ENCODE measurements around the gene LRRC26. TPM values are rescaled to one million over a fixed set of nuclear protein-coding genes. Genes with fewer than 3 reads are reported as not detected.

LRRC26 gene
- total RNA-seq, 1 experiment from 2014 or later: 0.40 TPM

- no peaks in the 10 kb centered on the region for H3F3A ChIP-seq (ENCODE audit: low read length, unreplicated experiment)
- ChIA-PET CTCF (no interaction called here), POLR2A (ENCODE audit: unreplicated experiment) (no interaction called here)
- no peak overlapping the region for H3K27ac ChIP-seq (ENCODE audit: low read length)
- ATAC-seq (no peak), DNase-seq (no peak)
- intact Hi-C loops (cut with micrococcal nuclease): no loop called here
- no peak overlapping the region for H3K4me3 ChIP-seq (ENCODE audit: low read length)
- no peak overlapping the region for H3K9ac ChIP-seq (ENCODE audit: low read length)
- no peaks in the 10 kb centered on the region for H3K9me3 ChIP-seq (ENCODE audit: low read length)
- no TSS peak for BruUV-seq (replicated peaks)
- H3K36me3 ChIP-seq (ENCODE audit: low read depth, low read length): no peaks in the 10 kb centered on the region
- H3K27me3 ChIP-seq (ENCODE audit: low read length): no peaks in the 10 kb centered on the region
- no peak overlapping the region for H3K4me2 ChIP-seq (ENCODE audit: low read length)
- no peaks in the 10 kb centered on the region; the same call in 1 of the 2 replicates for H3K4me1 ChIP-seq (ENCODE audit: insufficient read depth, low read length)
- TF ChIP-seq EZH2phosphoT487 (IDR thresholded peaks at IDR 0.05; ENCODE audit: borderline replicate concordance, low read length): no peak
- no peak for TF ChIP-seq CTCF (conservative IDR thresholded peaks at IDR 0.05; ENCODE audit: low read depth, low read length)
- TF ChIP-seq EZH2 (IDR thresholded peaks at IDR 0.05; ENCODE audit: low read length, unreplicated experiment): no peak
- H2AFZ ChIP-seq (ENCODE audit: low read length): no peak overlapping the region
- no peaks in the 10 kb centered on the region for H3K9me2 ChIP-seq (replicated peaks; ENCODE audit: low read length)
- no peaks in the 10 kb centered on the region for H4K20me1 ChIP-seq (ENCODE audit: low read length)
- H3K79me2 ChIP-seq (ENCODE audit: low read length): no peaks in the 10 kb centered on the region
These were observed 22.1 kb downstream of the LRRC26 start for GRCh38 chr9:137147793-137148160.

- Histone ChIP-seq H3K4me2 (ENCODE audit: low read length) (no peak overlapping the region), H3K4me3 (ENCODE audit: low read length) (no peak overlapping the region), H3K36me3 (ENCODE audit: low read depth, low read length) (no peaks in the 10 kb centered on the region), H3K27ac (ENCODE audit: low read length) (no peak overlapping the region), H2AFZ (ENCODE audit: low read length) (no peak overlapping the region), H4K20me1 (ENCODE audit: low read length) (no peaks in the 10 kb centered on the region), H3K27me3 (ENCODE audit: low read length) (no peaks in the 10 kb centered on the region), H3K9me2 (replicated peaks; ENCODE audit: low read length) (no peaks in the 10 kb centered on the region), H3F3A (ENCODE audit: low read length, unreplicated experiment) (no peaks in the 10 kb centered on the region), H3K79me2 (ENCODE audit: low read length) (no peaks in the 10 kb centered on the region), H3K9me3 (ENCODE audit: low read length) (no peaks in the 10 kb centered on the region), H3K9ac (ENCODE audit: low read length) (no peak overlapping the region), H3K4me1 (ENCODE audit: insufficient read depth, low read length) (no peaks in the 10 kb centered on the region; the same call in 1 of the 2 replicates)
- no peak for TF ChIP-seq EZH2phosphoT487 (IDR thresholded peaks at IDR 0.05; ENCODE audit: borderline replicate concordance, low read length)
- TF ChIP-seq CTCF (conservative IDR thresholded peaks at IDR 0.05; ENCODE audit: low read depth, low read length): no peak
- TF ChIP-seq EZH2 (IDR thresholded peaks at IDR 0.05; ENCODE audit: low read length, unreplicated experiment): no peak
- DNase-seq (no peak), ATAC-seq (no peak)
- BruUV-seq (replicated peaks): no TSS peak
- CTCF ChIA-PET: no interaction called here
- intact Hi-C loops (cut with micrococcal nuclease): no loop called here
- POLR2A ChIA-PET (ENCODE audit: unreplicated experiment): no interaction called here
These were observed 22.6 kb downstream of the LRRC26 start for GRCh38 chr9:137147091-137147792.

- Histone ChIP-seq H2AFZ (ENCODE audit: low read length) (no peak overlapping the region), H3K79me2 (ENCODE audit: low read length) (no peaks in the 10 kb centered on the region), H3K4me1 (ENCODE audit: insufficient read depth, low read length) (no peaks in the 10 kb centered on the region; the same call in 1 of the 2 replicates), H4K20me1 (ENCODE audit: low read length) (no peaks in the 10 kb centered on the region), H3K9me2 (replicated peaks; ENCODE audit: low read length) (no peaks in the 10 kb centered on the region), H3K9me3 (ENCODE audit: low read length) (no peaks in the 10 kb centered on the region), H3K36me3 (ENCODE audit: low read depth, low read length) (no peaks in the 10 kb centered on the region), H3K4me3 (ENCODE audit: low read length) (no peak overlapping the region), H3K9ac (ENCODE audit: low read length) (no peak overlapping the region), H3K27me3 (ENCODE audit: low read length) (no peaks in the 10 kb centered on the region), H3K27ac (ENCODE audit: low read length) (no peak overlapping the region), H3F3A (ENCODE audit: low read length, unreplicated experiment) (no peaks in the 10 kb centered on the region), H3K4me2 (ENCODE audit: low read length) (no peak overlapping the region)
- BruUV-seq (replicated peaks): no TSS peak
- intact Hi-C loops (cut with micrococcal nuclease): no loop called here
- DNase-seq (no peak), ATAC-seq (no peak)
- POLR2A ChIA-PET (ENCODE audit: unreplicated experiment): no interaction called here
- CTCF ChIA-PET: no interaction called here
- no peak for TF ChIP-seq CTCF (conservative IDR thresholded peaks at IDR 0.05; ENCODE audit: low read depth, low read length)
- no peak for TF ChIP-seq EZH2phosphoT487 (IDR thresholded peaks at IDR 0.05; ENCODE audit: borderline replicate concordance, low read length)
- no peak for TF ChIP-seq EZH2 (IDR thresholded peaks at IDR 0.05; ENCODE audit: low read length, unreplicated experiment)
These were observed 23.3 kb downstream of the LRRC26 start for GRCh38 chr9:137146527-137146918.

Data from PC-3 (cell line).